Keratinocyte (primary cell): Measurements from ENCODE around the gene DACH1.

Source experiments
- CTCF ChIP-seq, 3 experiments: IDR thresholded peaks in 1 of 3; conservative IDR thresholded peaks in 1 of 3; optimal IDR thresholded peaks in 1 of 3; 2 replicates in 2 of 3; 3 replicates in 1 of 3; pipeline versions ENCODE3 to v1.5.1; 2011; ENCODE audit warnings: low read length in 3 of 3, mild to moderate bottlenecking in 3 of 3, moderate library complexity in 2 of 3, control low read depth in 1 of 3, inconsistent platforms in 1 of 3; ENCODE audit not compliant: insufficient read depth in 2 of 3; ENCODE audit errors: extremely low read depth in 1 of 3
- EZH2 ChIP-seq: IDR thresholded peaks from one replicate; pipeline ENCODE4 v1.6.1; 2012; ENCODE audit warnings: inconsistent platforms, mild to moderate bottlenecking, low read length, moderate library complexity

- TF ChIP-seq EZH2 (no peak), CTCF (optimal IDR thresholded peaks at IDR 0.05 in 1 of 3, IDR thresholded peaks at IDR 0.05 in 1 of 3, conservative IDR thresholded peaks at IDR 0.05 in 1 of 3; ENCODE audit: extremely low read depth in 1 of 3, insufficient read depth in 2 of 3, low read length in 3 of 3) (no peak)
Measured at GRCh38 chr13:71831716-71832115, 35.3 kb downstream of the DACH1 start.
